HepG2 (cell line): ENCODE measurements around the gene CCDC57. TPM values are rescaled to one million over a fixed set of nuclear protein-coding genes. Genes with fewer than 3 reads are reported as not detected.
A peak's percentile ranks its signal among the peaks of the same experiment; 100 is the strongest.

Source experiments
- DMAP1 ChIP-seq: IDR thresholded peaks from 2 replicates; pipeline ENCODE4 v1.6.1; 2016
- FOSL1 ChIP-seq: sonication (generic); formaldehyde crosslinking; IDR thresholded peaks from 2 replicates; pipeline ENCODE4 v1.9.0; 2021; ENCODE audit warnings: missing genetic modification reagents, borderline replicate concordance
- HOXA3 ChIP-seq: sonication (generic); formaldehyde crosslinking; IDR thresholded peaks from 2 replicates; pipeline ENCODE4 v1.5.0; 2020; ENCODE audit warnings: missing genetic modification reagents
- HOXA9 ChIP-seq: sonication (generic); formaldehyde crosslinking; IDR thresholded peaks from 2 replicates; pipeline ENCODE4 v1.8.1; 2022; ENCODE audit warnings: missing genetic modification reagents, mild to moderate bottlenecking, moderate library complexity, borderline replicate concordance
- MED1 ChIP-seq: sonication (generic); formaldehyde crosslinking; IDR thresholded peaks from 2 replicates; pipeline ENCODE4 v1.4.0; 2020; ENCODE audit warnings: missing genetic modification reagents
- MXI1 ChIP-seq: IDR thresholded peaks from 3 replicates; pipeline ENCODE4 v1.6.1; 2012; ENCODE audit warnings: low read depth, low read length, inconsistent platforms, borderline replicate concordance
- NFE2L2 ChIP-seq: fragments of 150-350 bp; IDR thresholded peaks from 2 replicates; pipeline ENCODE4 v1.6.1; 2014; ENCODE audit warnings: low read length
- NONO ChIP-seq, 2 experiments: fragments of 450-650 bp in 1 of 2; sonication (generic) in 1 of 2; formaldehyde crosslinking in 1 of 2; IDR thresholded peaks in 1 of 2; conservative IDR thresholded peaks in 1 of 2; 2 replicates each; pipeline versions ENCODE4 v1.6.1 to v1.8.0; 2017 to 2022; ENCODE audit warnings: mild to moderate bottlenecking in 1 of 2, missing genetic modification reagents in 1 of 2, moderate library complexity in 1 of 2
- POLR2A ChIP-seq, 2 experiments: IDR thresholded peaks; 2 replicates each; pipeline ENCODE4 v1.6.1; 2011; ENCODE audit warnings: low read depth in 2 of 2, low read length in 2 of 2, mild to moderate bottlenecking in 1 of 2, moderate library complexity in 1 of 2; ENCODE audit not compliant: insufficient read depth in 1 of 2
- STAG1 ChIP-seq: sonication (generic); formaldehyde crosslinking; IDR thresholded peaks from 2 replicates; pipeline ENCODE4 v1.4.0; 2020; ENCODE audit warnings: missing genetic modification reagents
- TCF7 ChIP-seq: sonication (generic); IDR thresholded peaks from 2 replicates; pipeline ENCODE4 v1.6.1; 2016; ENCODE audit warnings: antibody characterized with exemption, low read depth
- TEAD2 ChIP-seq: sonication (generic); formaldehyde crosslinking; IDR thresholded peaks from 2 replicates; pipeline ENCODE4 v1.9.0; 2021; ENCODE audit warnings: missing genetic modification reagents
- ZBTB33 ChIP-seq: sonication (generic); formaldehyde crosslinking; IDR thresholded peaks from 2 replicates; pipeline ENCODE4 v1.4.0; 2020; ENCODE audit warnings: missing genetic modification reagents
- ZFY ChIP-seq: sonication (generic); formaldehyde crosslinking; IDR thresholded peaks from 2 replicates; pipeline ENCODE4 v1.4.0; 2020; ENCODE audit warnings: missing genetic modification reagents
- ZNF207 ChIP-seq: fragments of 450-650 bp; IDR thresholded peaks from 2 replicates; pipeline ENCODE4 v1.6.1; 2016; ENCODE audit warnings: antibody characterized with exemption, borderline replicate concordance
- ZNF329 ChIP-seq: sonication (generic); formaldehyde crosslinking; IDR thresholded peaks from 2 replicates; pipeline ENCODE4 v1.9.0; 2021; ENCODE audit warnings: low read depth, mild to moderate bottlenecking, missing genetic modification reagents
- ZNF607 ChIP-seq: sonication (generic); formaldehyde crosslinking; IDR thresholded peaks from 2 replicates; pipeline ENCODE4 v1.5.1; 2020; ENCODE audit warnings: missing genetic modification reagents, mild to moderate bottlenecking, borderline replicate concordance
- ZNF687 ChIP-seq: sonication (generic); formaldehyde crosslinking; IDR thresholded peaks from 2 replicates; pipeline ENCODE4 v1.5.1; 2020; ENCODE audit warnings: mild to moderate bottlenecking, missing genetic modification reagents, moderate library complexity
- ZNF768 ChIP-seq: sonication (generic); formaldehyde crosslinking; IDR thresholded peaks from 2 replicates; pipeline ENCODE4 v1.4.0; 2020; ENCODE audit warnings: missing genetic modification reagents
- polyA plus RNA-seq, 8 experiments: library from polyadenylated mRNA; depleted of rRNA in 3 of 8; stranded (reverse) in 7 of 8; unstranded in 1 of 8; fragments of >200 nt; fragmentation: Illumina TruSeq in 4 of 8; extraction: Trizol in 4 of 8; gene quantifications; 2 replicates each; pipeline versions ENCODE4 v1.2.1 to v1.2.3, GENCODE V29; 2011 to 2016; ENCODE audit warnings: low read depth in 4 of 8, missing spikeins in 1 of 8, mixed read lengths in 1 of 8; ENCODE audit not compliant: insufficient read depth in 1 of 8
- total RNA-seq, 5 experiments: library from RNA; depleted of rRNA; stranded (reverse); fragments of >200 nt; fragmentation: Illumina TruSeq; extraction: Trizol; gene quantifications; 2 replicates each; pipeline ENCODE4 v1.2.3, GENCODE V29; 2016; ENCODE audit warnings: low read depth in 1 of 5

CCDC57 gene
- total and polyA plus RNA-seq, 2 of the 13 experiments (the other 11 are each of a cell fraction or from before 2014, with no cell fraction given) = 59.3 to 59.9 TPM

- TF ChIP-seq ZNF207 = no peak
- 0 out of 4 replicates have a peak, but pooled peaks of 1 of the 2 experiments have one; percentile 16 for TF ChIP-seq POLR2A (IDR thresholded peaks at IDR 0.05; ENCODE audit: insufficient read depth in 1 of 2, low read depth in 2 of 2, low read length in 2 of 2)
- no peak for TF ChIP-seq NONO (IDR thresholded peaks at IDR 0.05)
- TF ChIP-seq NONO (CRISPR knock-in tag; conservative IDR thresholded peaks at IDR 0.05) = no peak
- TF ChIP-seq TCF7 = no peak
- TF ChIP-seq STAG1 = peak; percentile 49
- TF ChIP-seq FOSL1 = no peak
- TF ChIP-seq MED1 (CRISPR knock-in tag) = 0 out of 2 replicates have a peak, but pooled peaks have one; percentile 19
- TF ChIP-seq HOXA3 (CRISPR knock-in tag) = 0 out of 2 replicates have a peak, but pooled peaks have one; percentile 19
- TF ChIP-seq ZFY (CRISPR knock-in tag) = no peak
- 0 out of 2 replicates have a peak, but pooled peaks have one; percentile 25 for TF ChIP-seq ZNF329 (CRISPR knock-in tag)
- TF ChIP-seq ZNF687 (CRISPR knock-in tag) = peak; percentile 35; the same call in 1 of the 2 replicates
- no peak for TF ChIP-seq ZNF607 (CRISPR knock-in tag)
- TF ChIP-seq ZBTB33 (CRISPR knock-in tag) = peak; percentile 83
- 0 out of 2 replicates have a peak, but pooled peaks have one; percentile 17 for TF ChIP-seq ZNF768
- TF ChIP-seq TEAD2 (CRISPR knock-in tag) = no peak
- no peak for TF ChIP-seq HOXA9 (CRISPR knock-in tag)
- no peak for TF ChIP-seq NFE2L2
- no peak for TF ChIP-seq MXI1
- no peak for TF ChIP-seq DMAP1 (CRISPR knock-in tag)
Measured at GRCh38 chr17:82062076-82062983, 150.3 kb downstream of the CCDC57 start (continued).
